Stimulated activated CD8-positive, alpha-beta memory T cell treated with anti-CD3 and anti-CD28 coated beads, Interleukin-4, amount 100 ng/mL, for 4 hours (primary cell): ENCODE measurements around the gene ACOX1.

Source experiments
- DNase-seq, 2 donors: peaks; one replicate each; pipeline ENCODE4 v3.0.0-alpha.2; 2020; ENCODE audit warnings: low read depth in 2 of 2, low spot score in 1 of 2

The ACOX1 gene

GRCh38 chr17:75910699-75911098, 68.3 kb downstream of the ACOX1 start:
- DNase-seq: no peak

- no peak for DNase-seq
Measured at GRCh38 chr17:75909812-75910274, 69.1 kb downstream of the ACOX1 start.

DNA sequence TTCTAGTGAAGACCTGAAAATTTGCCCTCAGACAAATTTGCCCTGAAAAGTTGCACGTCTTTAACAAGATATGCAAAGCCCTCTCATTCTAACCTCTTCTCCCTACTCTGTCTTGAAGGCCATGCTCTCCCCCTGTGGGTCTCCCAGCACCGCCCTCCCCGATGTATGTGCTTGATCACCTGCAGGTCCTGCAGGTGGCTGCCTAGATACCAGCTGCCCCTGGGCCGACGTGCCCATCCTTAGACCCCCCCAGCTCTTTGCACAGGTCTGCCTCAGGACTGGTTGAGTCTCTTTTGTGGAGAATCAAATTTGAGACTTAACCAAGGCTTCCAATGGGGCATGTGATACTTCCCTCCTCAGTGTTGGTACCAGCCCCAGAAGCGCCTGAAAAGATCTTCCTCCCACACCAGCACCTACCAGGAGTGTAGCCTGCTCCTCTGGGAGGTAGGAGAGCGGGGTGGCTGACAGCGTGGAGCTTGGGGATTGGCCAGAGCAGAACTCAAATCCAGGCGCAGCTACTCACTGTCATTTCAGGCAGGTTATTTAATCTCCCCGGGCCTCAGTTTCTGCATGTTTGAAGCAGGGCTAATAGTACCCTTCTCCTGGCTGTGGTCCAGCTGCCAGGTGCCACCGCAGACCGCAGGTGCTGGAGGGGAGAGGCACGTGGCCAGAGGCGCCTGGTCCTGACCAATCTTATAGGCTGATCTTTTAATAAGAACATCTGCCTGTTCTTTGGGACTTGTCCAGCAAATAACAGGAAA, 69.7 kb downstream of the ACOX1 start:
- DNase-seq: no peak

DNA sequence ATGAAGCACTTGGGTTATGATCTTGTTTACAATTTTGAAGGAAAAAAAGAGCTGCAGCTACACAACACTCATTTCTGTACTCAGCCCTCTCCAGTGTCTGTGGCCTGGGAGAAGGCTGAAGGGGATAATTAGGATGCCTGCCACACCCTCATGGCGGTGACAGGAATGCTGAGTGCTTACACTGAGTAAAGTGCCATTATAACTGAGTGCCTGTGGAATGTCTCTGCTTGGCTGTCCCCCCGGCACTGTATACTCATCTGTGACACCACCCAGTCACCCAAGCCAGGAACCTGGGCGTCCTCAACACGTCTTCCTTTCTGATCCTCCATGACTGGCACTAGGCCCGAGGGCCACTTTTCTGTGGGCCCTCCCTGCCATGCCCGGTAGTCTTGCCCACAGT, 70.8 kb downstream of the ACOX1 start:
- DNase-seq: no peak

DNA sequence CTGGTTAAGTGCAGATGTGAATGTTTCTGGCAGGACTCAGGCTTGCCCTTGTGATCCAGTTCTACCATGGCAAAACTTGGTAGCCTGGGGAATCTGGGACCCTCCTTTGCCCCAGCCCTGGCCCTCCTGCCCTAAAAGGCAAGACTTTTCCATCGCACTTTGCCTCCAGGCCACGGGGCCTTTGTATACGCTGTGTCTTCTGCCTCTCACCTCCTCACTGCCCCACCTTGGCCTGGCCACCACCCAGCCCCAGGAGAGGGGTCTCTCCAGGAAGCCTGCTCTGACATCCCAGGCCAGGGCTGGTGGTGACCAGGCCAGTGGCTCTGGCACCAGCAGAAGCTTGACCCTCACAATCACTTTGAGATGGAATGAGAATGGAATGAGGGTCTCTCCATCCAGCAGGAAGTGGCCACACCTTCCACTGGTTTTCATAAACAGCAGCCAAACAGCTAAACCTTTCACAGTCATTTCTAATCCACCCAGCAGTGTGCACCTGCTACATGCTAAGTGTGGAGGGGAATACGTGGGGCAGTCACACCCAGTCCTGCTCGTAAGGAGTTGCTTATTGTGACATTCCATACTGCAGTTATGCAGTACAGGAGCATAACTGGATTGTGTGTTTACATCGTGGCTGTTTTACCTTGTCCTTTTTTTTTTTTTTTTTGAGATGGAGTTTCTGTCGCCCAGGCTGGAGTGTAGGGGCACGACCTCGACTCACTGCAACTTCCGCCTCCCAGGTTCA, 72.7 kb downstream of the ACOX1 start:
- no peak for DNase-seq

GRCh38 chr17:75904749-75905521, 74.0 kb downstream of the ACOX1 start, which contains the start of gene MRPL38:
Gene MRPL38, minus strand, starts transcription at chr17:75904884. Its CDS starts 9 bp downstream, at chr17:75904875.
- DNase-seq: peak; percentile 74 to 87

- no peak for DNase-seq
Measured at GRCh38 chr17:75902406-75902805, 76.6 kb downstream of the ACOX1 start.

- no peak for DNase-seq
Measured at GRCh38 chr17:75901727-75902126, 77.2 kb downstream of the ACOX1 start.

DNA sequence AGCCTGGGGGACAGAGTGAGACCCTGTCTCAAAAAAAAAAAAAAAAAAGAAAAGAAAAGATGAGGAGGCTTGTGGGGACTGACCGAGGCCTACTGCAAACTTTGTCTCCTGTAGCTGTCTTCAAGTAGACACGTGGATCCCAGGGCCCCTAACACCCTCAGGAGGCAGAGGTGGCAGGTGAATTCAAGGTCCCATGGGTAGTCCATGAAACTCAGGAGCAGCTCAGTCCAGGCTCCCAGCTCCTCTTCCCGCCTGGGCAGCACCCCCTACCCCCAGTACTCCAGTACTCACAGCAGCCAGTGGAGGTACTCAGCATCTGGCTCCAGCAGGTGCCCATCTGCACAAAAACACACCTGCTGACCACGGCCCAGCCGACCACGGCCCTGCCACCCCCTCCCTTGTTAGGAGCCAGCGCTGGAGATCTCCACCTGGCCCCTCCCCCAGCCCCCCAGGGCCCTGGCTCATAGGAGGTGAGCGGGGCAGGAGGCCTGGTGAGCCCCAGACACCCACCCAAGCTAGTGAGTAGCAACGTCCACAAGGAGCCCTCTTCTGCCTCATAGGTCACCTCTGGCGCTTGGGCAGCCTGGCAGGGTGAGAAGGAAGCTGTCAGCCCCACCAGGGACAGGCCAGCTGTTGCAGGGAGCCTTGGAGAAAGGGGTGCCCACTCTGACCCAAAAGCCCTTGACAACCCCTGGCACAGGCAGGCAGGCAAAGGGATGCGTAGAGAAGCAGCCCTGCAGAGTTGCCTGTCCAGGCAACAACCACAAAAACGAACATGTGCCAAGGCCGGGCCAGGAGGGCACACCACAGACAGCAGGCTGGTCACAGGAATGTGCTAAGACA, 78.1 kb downstream of the ACOX1 start:
- DNase-seq: no peak

- DNase-seq: no peak
Measured at GRCh38 chr17:75899767-75900468, 79.0 kb downstream of the ACOX1 start.

GRCh38 chr17:75899353-75899752, 79.6 kb downstream of the ACOX1 start:
- no peak for DNase-seq

DNA sequence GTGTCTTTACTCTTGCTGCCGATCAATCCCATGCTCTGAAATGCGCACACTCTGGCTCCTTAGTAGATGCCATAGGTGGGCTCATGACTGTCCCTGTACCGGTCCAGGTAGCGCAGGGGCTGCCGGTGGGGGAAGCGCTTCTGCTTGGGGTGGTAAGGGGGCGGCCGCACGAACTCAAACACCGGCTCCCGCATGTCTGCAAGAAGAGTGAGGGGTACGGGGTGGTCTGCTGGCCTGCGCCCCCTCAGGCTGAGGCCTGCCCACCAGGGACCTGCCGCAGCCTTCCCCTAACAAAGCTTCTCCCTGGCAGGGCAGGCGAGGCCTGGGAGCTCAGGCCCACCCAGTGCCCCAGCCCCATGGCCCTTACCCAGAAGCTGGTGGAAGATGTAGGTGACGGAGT, 80.2 kb downstream of the ACOX1 start:
- DNase-seq: no peak

DNA sequence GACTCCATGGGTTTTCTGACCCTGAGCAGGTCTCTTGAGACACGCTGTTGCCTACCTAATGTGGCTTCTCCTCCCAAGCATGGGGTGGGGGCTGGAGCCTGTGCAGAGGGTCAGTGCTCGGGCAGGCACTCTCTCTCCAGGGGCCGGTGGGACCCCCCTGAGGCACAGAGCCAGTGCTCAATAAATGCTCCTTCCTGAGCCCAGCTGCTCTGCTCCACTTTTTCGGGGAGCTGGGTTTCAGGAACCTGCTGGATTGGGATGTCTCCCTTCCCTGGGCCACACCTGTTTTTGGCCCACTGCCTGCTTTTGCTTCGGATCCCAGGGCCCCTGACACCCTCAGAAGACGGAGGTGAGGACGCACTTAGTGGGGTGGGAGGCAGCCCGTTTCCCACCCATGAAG, 80.9 kb downstream of the ACOX1 start:
- DNase-seq: no peak

- DNase-seq: no peak
Measured at GRCh38 chr17:75897160-75898019, 81.6 kb downstream of the ACOX1 start.

GRCh38 chr17:75896415-75897159, 82.4 kb downstream of the ACOX1 start, which contains the start of gene TRIM65:
Gene TRIM65, minus strand, starts transcription at chr17:75896951. Its CDS starts 14 bp downstream, at chr17:75896937.
- DNase-seq: peak; percentile 45 to 52

GRCh38 chr17:75895370-75896155, 83.4 kb downstream of the ACOX1 start:
- DNase-seq: no peak

- no peak for DNase-seq
Measured at GRCh38 chr17:75894049-75894733, 84.8 kb downstream of the ACOX1 start.
